Lung (tissue), 12 donors: ENCODE results near the gene SEM1. TPM values are rescaled to one million over a fixed set of nuclear protein-coding genes. Genes with fewer than 3 reads are reported as not detected.

Experiments
- ATAC-seq: fragments of 200-7000 bp; cut with Tn5 transposase; one replicate; pipeline ENCODE4 v1.9.1; 2020; ENCODE audit warnings: moderate number of reproducible peaks; ENCODE audit not compliant: insufficient read depth, low FRiP score
- DNase-seq, 3 donors: peaks; one replicate each; pipeline ENCODE4 v3.0.0-alpha.2; 2013 to 2017
- H3K27ac ChIP-seq, 2 donors: one replicate each; pipeline ENCODE4 v1.5.1; 2013; ENCODE audit warnings: mild to moderate bottlenecking in 2 of 2, moderate library complexity in 2 of 2, control low read depth in 1 of 2, inconsistent platforms in 1 of 2, low read depth in 1 of 2, low read length in 1 of 2
- H3K27me3 ChIP-seq, 3 donors: one replicate each; pipeline ENCODE4 v1.5.1; 2013; ENCODE audit warnings: low read length in 2 of 3; ENCODE audit not compliant: control insufficient read depth in 3 of 3, insufficient read depth in 3 of 3
- H3K36me3 ChIP-seq, 4 donors: one replicate each; pipeline ENCODE4 v1.5.1; 2013; ENCODE audit warnings: low read length in 4 of 4, mild to moderate bottlenecking in 1 of 4, moderate library complexity in 1 of 4; ENCODE audit not compliant: control insufficient read depth in 4 of 4, insufficient read depth in 4 of 4
- H3K4me1 ChIP-seq, 5 donors: one replicate each; pipeline ENCODE4 v1.5.1; 2013; ENCODE audit warnings: low read length in 5 of 5, mild to moderate bottlenecking in 2 of 5, moderate library complexity in 1 of 5; ENCODE audit not compliant: control insufficient read depth in 5 of 5, insufficient read depth in 5 of 5
- H3K4me3 ChIP-seq: one replicate; pipeline ENCODE4 v1.5.1; 2013; ENCODE audit warnings: mild to moderate bottlenecking, control low read depth, moderate library complexity
- H3K9ac ChIP-seq, 2 donors: one replicate each; pipeline ENCODE4 v1.5.1; 2013; ENCODE audit warnings: low read length in 2 of 2, control low read depth in 1 of 2; ENCODE audit not compliant: insufficient read depth in 1 of 2
- H3K9me3 ChIP-seq, 4 donors: one replicate each; pipeline ENCODE4 v1.5.1; 2013; ENCODE audit warnings: low read length in 3 of 4, mild to moderate bottlenecking in 1 of 4, moderate library complexity in 1 of 4; ENCODE audit not compliant: control insufficient read depth in 4 of 4, insufficient read depth in 3 of 4
- WGBS, 2 donors: extraction: QIAGEN DNeasy Blood & Tissue Kit; methylation state at CpG; one replicate each; pipeline ENCODE4 v1.1.7; 2013; 5-methylcytosine and 5-hydroxymethylcytosine counted together
- polyA plus RNA-seq, 2 donors: library from polyadenylated mRNA; stranded (reverse); fragments of 200-250 nt; gene quantifications; one replicate each; pipeline ENCODE4 v1.2.1, GENCODE V29; 2013
- total RNA-seq, 2 donors: library from RNA; depleted of rRNA in 1 of 2; stranded (reverse); fragments of >200 nt in 1 of 2; gene quantifications; one replicate each; pipeline ENCODE4 v1.2.1, GENCODE V29; 2014 to 2021
- TF ChIP-seq, protein P1 (sequence below): IDR thresholded peaks from 2 replicates; pipeline ENCODE4 v1.5.1; 2012; ENCODE audit warnings: mild to moderate bottlenecking; ENCODE audit errors: control extremely low read depth, extremely low read depth
- donor health status: control.
- donor health status: control.
- donor health status: Bipolar disorder and iron deficiency.
- donor health status: healthy.
- donor health status: DM: yes; HTN: yes; CAD: no.

The SEM1 gene
- total and polyA plus RNA-seq, 4 donors: 47.0 to 190 (median 64.0) TPM

GRCh38 chr7:96671854-96672253, 37.8 kb downstream of the SEM1 start:
- Histone ChIP-seq H3K9ac (no peak overlapping the region), H3K27me3 (no peaks in the 10 kb centered on the region), H3K4me1 (no peaks in the 10 kb centered on the region), H3K9me3 (no peaks in the 10 kb centered on the region), H3K27ac (no peak overlapping the region), H3K4me3 (no peak overlapping the region), H3K36me3 (peaks cover 0 to 8% (median 1%) of the 10 kb centered on the region in 4 donors)
- DNase-seq: no peak
- TF ChIP-seq, protein P1, sequence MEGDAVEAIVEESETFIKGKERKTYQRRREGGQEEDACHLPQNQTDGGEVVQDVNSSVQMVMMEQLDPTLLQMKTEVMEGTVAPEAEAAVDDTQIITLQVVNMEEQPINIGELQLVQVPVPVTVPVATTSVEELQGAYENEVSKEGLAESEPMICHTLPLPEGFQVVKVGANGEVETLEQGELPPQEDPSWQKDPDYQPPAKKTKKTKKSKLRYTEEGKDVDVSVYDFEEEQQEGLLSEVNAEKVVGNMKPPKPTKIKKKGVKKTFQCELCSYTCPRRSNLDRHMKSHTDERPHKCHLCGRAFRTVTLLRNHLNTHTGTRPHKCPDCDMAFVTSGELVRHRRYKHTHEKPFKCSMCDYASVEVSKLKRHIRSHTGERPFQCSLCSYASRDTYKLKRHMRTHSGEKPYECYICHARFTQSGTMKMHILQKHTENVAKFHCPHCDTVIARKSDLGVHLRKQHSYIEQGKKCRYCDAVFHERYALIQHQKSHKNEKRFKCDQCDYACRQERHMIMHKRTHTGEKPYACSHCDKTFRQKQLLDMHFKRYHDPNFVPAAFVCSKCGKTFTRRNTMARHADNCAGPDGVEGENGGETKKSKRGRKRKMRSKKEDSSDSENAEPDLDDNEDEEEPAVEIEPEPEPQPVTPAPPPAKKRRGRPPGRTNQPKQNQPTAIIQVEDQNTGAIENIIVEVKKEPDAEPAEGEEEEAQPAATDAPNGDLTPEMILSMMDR: no peak
- WGBS, 2 donors: 96 to 98% methylated on average over 3 of the region's 3 CpGs
- ATAC-seq: no peak

DNA sequence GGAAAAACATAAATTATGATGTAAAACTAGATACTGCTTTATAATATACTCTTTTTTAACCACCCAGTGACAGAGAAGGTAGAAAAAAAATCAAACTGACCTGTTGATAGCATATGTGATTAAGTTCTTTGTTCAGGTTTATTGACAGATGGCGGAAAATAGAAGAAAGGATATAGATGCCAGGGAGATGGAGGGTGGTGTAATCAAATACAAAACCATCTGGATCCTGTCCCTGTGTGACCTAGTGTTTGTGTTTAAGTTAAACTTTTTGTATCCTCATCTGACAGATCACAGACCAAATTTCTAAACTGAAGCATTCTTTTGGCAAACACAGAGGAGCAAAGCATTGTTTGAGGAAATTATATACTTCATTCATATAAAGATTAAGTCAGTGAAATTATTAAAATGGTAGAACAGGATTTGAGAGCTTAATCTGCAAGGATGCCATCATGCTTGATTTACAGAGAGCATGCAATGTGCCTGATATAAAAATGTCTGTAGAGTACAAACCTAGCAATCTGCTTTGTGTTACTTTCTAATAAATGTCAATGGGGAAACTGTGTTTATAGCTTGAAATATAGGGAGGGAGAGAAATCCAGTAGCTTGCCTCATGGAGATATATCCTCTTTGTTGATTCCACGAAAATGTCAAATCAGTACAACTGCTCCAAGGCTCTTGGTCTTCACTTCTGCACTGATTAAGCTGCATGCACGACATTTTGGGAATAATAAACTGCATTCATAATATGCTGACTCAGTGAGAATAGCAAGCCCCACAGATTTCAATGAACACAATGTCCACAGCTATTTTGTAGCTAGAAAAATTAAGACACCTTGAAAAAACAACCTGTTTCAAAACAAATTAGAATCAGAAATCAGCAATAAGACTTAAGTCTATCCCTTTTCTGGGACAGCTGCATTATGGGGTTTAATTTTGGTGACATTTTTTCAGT, 39.0 kb downstream of the SEM1 start:
- no peaks in the 10 kb centered on the region for H3K27me3 ChIP-seq
- 95% methylated on average over 3 of the region's 3 CpGs for WGBS, 2 donors
- H3K9me3 ChIP-seq: no peaks in the 10 kb centered on the region
- H3K36me3 ChIP-seq: peaks cover 0 to 8% (median 2%) of the 10 kb centered on the region in 4 donors
- H3K4me3 ChIP-seq: no peak overlapping the region
- H3K4me1 ChIP-seq: no peaks in the 10 kb centered on the region
- H3K9ac ChIP-seq: no peak overlapping the region
- DNase-seq: no peak
- TF ChIP-seq, protein P1: no peak
- no peak overlapping the region for H3K27ac ChIP-seq
- no peak for ATAC-seq

DNA sequence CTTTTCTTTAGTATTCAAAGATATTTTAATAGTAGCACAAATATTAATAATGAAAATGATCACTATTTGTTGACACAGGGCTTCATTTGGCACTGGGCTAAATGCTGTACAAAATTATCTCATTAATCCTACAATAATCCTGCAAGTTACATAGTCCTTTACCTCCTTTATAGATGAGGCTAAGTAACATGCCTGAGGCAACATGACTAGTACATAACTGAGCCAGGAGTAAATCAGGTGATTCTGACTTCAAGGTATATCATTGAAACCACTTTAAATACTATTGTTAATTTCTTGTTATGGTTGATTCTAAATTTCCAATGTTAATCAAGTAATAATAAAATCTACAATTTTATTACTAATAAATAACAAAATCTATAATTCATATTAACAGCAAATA, 39.8 kb downstream of the SEM1 start:
- no peak for ATAC-seq
- no peaks in the 10 kb centered on the region for H3K9me3 ChIP-seq
- H3K9ac ChIP-seq: no peak overlapping the region
- no peaks in the 10 kb centered on the region for H3K27me3 ChIP-seq
- no peak overlapping the region for H3K27ac ChIP-seq
- H3K4me3 ChIP-seq: no peak overlapping the region
- DNase-seq: no peak
- TF ChIP-seq, protein P1: no peak
- peaks cover 0 to 8% (median 2%) of the 10 kb centered on the region in 4 donors for H3K36me3 ChIP-seq
- no peaks in the 10 kb centered on the region for H3K4me1 ChIP-seq
